ENCODE results near the gene GNPDA1.

DNA sequence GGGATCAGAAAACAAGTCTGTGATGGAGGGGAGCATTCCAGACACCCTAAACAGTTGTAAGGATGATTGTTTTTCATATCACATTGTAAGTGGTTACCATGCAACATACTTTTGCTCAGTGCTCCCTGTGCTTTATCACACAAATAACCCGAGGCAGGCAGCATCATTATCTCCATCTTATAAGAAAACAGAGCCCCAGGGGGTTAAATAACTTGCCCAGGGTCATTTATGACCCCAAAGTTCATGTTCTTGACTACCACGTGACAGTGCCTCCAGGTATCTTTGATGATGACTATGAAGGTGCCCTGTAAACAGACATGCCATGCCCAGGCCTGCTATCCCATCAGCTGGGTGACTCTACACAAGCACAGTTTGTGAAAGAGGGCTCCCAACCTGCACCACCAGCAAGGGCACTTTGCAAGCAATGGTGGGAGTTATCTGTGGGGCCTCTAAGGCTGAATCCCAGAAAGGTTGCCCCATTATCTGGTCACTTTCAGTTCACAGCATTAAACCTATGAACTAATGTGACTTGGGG, 9.5 kb downstream of the GNPDA1 start:
- TF ChIP-seq POLR2A (IDR thresholded peaks at IDR 0.05; ENCODE audit: low read depth, low read length), result no peak
- no peak for TF ChIP-seq TAF1 (IDR thresholded peaks at IDR 0.05; ENCODE audit: low read depth, low read length)
- no peak for TF ChIP-seq SPI1 (IDR thresholded peaks at IDR 0.05; ENCODE audit: low read depth, low read length)
- no peak for TF ChIP-seq POLR2AphosphoS5 (IDR thresholded peaks at IDR 0.05; ENCODE audit: low read depth, low read length)
